B cell (primary cell): ENCODE measurements around the gene SEPTIN7. TPM values are rescaled to one million over a fixed set of nuclear protein-coding genes. Genes with fewer than 3 reads are reported as not detected.

Source experiments
- ATAC-seq: fragments of 200-7000 bp; cut with Tn5 transposase; one replicate; pipeline ENCODE4 v1.10.0; 2021; ENCODE audit warnings: low read depth, mild to moderate bottlenecking, moderate number of reproducible peaks, moderate library complexity
- CTCF ChIA-PET: fragments of 350-600 bp; sonication (Branson Sonifier 250); formaldehyde crosslinking; loops from one replicate; lab custom pipeline; 2021; ENCODE audit warnings: antibody characterized with exemption, inconsistent platforms; lab: Charles Lee
- POLR2A ChIA-PET: fragments of 350-600 bp; sonication (Branson Sonifier 250); formaldehyde crosslinking; loops from one replicate; lab custom pipeline; 2021; ENCODE audit warnings: antibody characterized with exemption; lab: Charles Lee
- DNase-seq: peaks from one replicate; pipeline ENCODE4 v3.0.0; 2013
- H2AFZ ChIP-seq: 2 replicates; pipeline ENCODE4 v1.6.1; 2012; ENCODE audit warnings: mild to moderate bottlenecking, low read depth, low read length; ENCODE audit not compliant: insufficient read depth, poor library complexity, severe bottlenecking
- H3K27ac ChIP-seq, 2 donors: 1 replicate in 1 of 2; 2 replicates in 1 of 2; pipeline ENCODE4 v1.5.1; 2012 to 2013; ENCODE audit warnings: low read length in 2 of 2, mild to moderate bottlenecking in 2 of 2, moderate library complexity in 1 of 2
- H3K27me3 ChIP-seq, 4 experiments: fragments of 200-600 bp in 1 of 4; sonication (generic) in 1 of 4; replicated peaks in 1 of 4; 1 replicate in 2 of 4; 2 replicates in 2 of 4; pipeline versions ENCODE4 v1.6.1 to v1.7.0; 2013 to 2016; ENCODE audit warnings: low read length in 3 of 4, mild to moderate bottlenecking in 2 of 4, mixed read lengths in 1 of 4, moderate library complexity in 1 of 4; ENCODE audit not compliant: insufficient read depth in 4 of 4, control insufficient read depth in 3 of 4; ENCODE audit errors: control extremely low read depth in 1 of 4
- H3K36me3 ChIP-seq, 2 experiments: replicated peaks in 1 of 2; 1 replicate in 1 of 2; 2 replicates in 1 of 2; pipeline versions ENCODE4 v1.6.1 to v1.7.1; 2013; ENCODE audit warnings: low read length in 1 of 2; ENCODE audit not compliant: insufficient read depth in 2 of 2, control insufficient read depth in 1 of 2; ENCODE audit errors: control extremely low read depth in 1 of 2, extremely low read depth in 1 of 2
- H3K4me1 ChIP-seq, 2 donors: fragments of 200-600 bp in 1 of 2; sonication (generic) in 1 of 2; 1 replicate in 1 of 2; 2 replicates in 1 of 2; pipeline versions ENCODE4 v1.5.1 to v1.6.1; 2013 to 2017; ENCODE audit warnings: low read length in 2 of 2; ENCODE audit not compliant: control insufficient read depth in 2 of 2, insufficient read depth in 2 of 2
- H3K4me2 ChIP-seq: replicated peaks from 2 replicates; pipeline ENCODE3; 2012; ENCODE audit warnings: mild to moderate bottlenecking, low read depth, low read length; ENCODE audit not compliant: poor library complexity, severe bottlenecking
- H3K4me3 ChIP-seq, 5 experiments: fragments of 200-600 bp in 1 of 5; sonication (generic) in 1 of 5; 1 replicate in 3 of 5; 2 replicates in 2 of 5; pipeline versions ENCODE4 v1.5.1 to v1.7.0; 2011 to 2016; ENCODE audit warnings: low read length in 4 of 5, mild to moderate bottlenecking in 4 of 5, low read depth in 2 of 5, control low read depth in 1 of 5, moderate library complexity in 1 of 5; ENCODE audit not compliant: insufficient read depth in 1 of 5; ENCODE audit errors: control extremely low read depth in 1 of 5, extremely low read depth in 1 of 5
- H3K79me2 ChIP-seq: fragments of 200-600 bp; sonication (generic); one replicate; pipeline ENCODE4 v1.6.0; 2016; ENCODE audit warnings: low read length; ENCODE audit not compliant: control insufficient read depth, insufficient read depth
- H3K9ac ChIP-seq: fragments of 200-600 bp; sonication (generic); 2 replicates; pipeline ENCODE4 v1.6.1; 2017; ENCODE audit warnings: mild to moderate bottlenecking, low read length, moderate library complexity
- H3K9me3 ChIP-seq, 3 donors: one replicate each; pipeline versions ENCODE4 v1.6.1 to v1.7.1; 2013; ENCODE audit warnings: low read length in 2 of 3; ENCODE audit not compliant: control insufficient read depth in 2 of 3, insufficient read depth in 1 of 3; ENCODE audit errors: control extremely low read depth in 1 of 3
- H4K20me1 ChIP-seq: 2 replicates; pipeline ENCODE4 v1.6.0; 2012; ENCODE audit warnings: mild to moderate bottlenecking, low read length; ENCODE audit not compliant: insufficient read depth, control insufficient read depth, poor library complexity, severe bottlenecking
- H3K27ac Mint-ChIP-seq: one replicate; pipeline ENCODE4 v1.8.0; 2021; ENCODE audit warnings: mixed read lengths
- H3K27me3 Mint-ChIP-seq: one replicate; pipeline ENCODE4 v1.8.0; 2021; ENCODE audit warnings: mixed read lengths
- H3K4me1 Mint-ChIP-seq: one replicate; pipeline ENCODE4 v1.8.0; 2021; ENCODE audit warnings: mixed read lengths
- H3K4me3 Mint-ChIP-seq: one replicate; pipeline ENCODE4 v1.8.0; 2021; ENCODE audit warnings: mixed read lengths
- H3K9me3 Mint-ChIP-seq: one replicate; pipeline ENCODE4 v1.8.0; 2022; ENCODE audit warnings: mixed read lengths; ENCODE audit not compliant: insufficient read depth
- EZH2 ChIP-seq: IDR thresholded peaks from 2 replicates; pipeline ENCODE4 v1.6.1; 2012; ENCODE audit warnings: borderline replicate concordance, low read depth, mild to moderate bottlenecking, moderate library complexity, low read length; ENCODE audit not compliant: insufficient read depth, poor library complexity, severe bottlenecking
- WGBS: methylation state at CpG from one replicate; pipeline ENCODE4 v1.1.5; 2013; ENCODE audit warnings: missing lambda C conversion rate; ENCODE audit not compliant: insufficient coverage; 5-methylcytosine and 5-hydroxymethylcytosine counted together
- intact Hi-C: fragments of 100-400 bp; cut with micrococcal nuclease; formaldehyde crosslinking; loops from one replicate; pipeline ENCODE4 v1.10.0; 2022
- polyA plus RNA-seq: library from polyadenylated mRNA; depleted of rRNA; stranded (reverse); fragments of >200 nt; gene quantifications from 2 replicates; pipeline ENCODE4 v1.2.3, GENCODE V29; 2012
- total RNA-seq, 2 donors: library from RNA; stranded (reverse); fragments of 120-200 nt in 1 of 2; gene quantifications; 1 replicate in 1 of 2; 2 replicates in 1 of 2; pipeline versions ENCODE4 v1.2.3 to v1.2.4, GENCODE V29; 2013 to 2022
- TF ChIP-seq, protein P1 (sequence below): fragments of 200-600 bp; IDR thresholded peaks from one replicate; pipeline ENCODE4 v1.8.0; 2022; ENCODE audit warnings: antibody characterized with exemption, mild to moderate bottlenecking

Gene SEPTIN7
- total and polyA plus RNA-seq, 2 donors (not counting 1 experiment from before 2014, with no cell fraction given), result 70.0 to 315 TPM

DNA sequence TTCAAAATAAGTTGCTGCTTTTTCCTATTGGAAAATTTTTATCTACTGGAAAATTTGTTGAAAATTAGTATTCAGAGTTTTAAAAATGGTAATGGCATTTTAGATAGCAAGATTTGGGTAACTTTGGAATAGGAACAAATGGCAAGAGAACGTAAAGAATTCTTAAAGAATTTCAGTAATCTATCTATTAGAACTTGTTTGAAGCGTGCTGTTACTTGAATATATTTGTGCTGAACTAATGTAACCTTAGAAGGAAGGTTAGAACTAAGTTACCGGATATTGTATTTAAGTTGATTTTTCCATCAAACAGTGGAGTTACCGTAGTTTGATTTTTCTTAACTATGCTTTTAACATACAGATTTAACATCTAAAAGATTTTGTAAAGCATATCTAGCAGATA, 25.9 kb downstream of the SEPTIN7 start:
- TF ChIP-seq, protein P1, sequence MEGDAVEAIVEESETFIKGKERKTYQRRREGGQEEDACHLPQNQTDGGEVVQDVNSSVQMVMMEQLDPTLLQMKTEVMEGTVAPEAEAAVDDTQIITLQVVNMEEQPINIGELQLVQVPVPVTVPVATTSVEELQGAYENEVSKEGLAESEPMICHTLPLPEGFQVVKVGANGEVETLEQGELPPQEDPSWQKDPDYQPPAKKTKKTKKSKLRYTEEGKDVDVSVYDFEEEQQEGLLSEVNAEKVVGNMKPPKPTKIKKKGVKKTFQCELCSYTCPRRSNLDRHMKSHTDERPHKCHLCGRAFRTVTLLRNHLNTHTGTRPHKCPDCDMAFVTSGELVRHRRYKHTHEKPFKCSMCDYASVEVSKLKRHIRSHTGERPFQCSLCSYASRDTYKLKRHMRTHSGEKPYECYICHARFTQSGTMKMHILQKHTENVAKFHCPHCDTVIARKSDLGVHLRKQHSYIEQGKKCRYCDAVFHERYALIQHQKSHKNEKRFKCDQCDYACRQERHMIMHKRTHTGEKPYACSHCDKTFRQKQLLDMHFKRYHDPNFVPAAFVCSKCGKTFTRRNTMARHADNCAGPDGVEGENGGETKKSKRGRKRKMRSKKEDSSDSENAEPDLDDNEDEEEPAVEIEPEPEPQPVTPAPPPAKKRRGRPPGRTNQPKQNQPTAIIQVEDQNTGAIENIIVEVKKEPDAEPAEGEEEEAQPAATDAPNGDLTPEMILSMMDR, result no peak
- no peak for TF ChIP-seq EZH2
- POLR2A ChIA-PET, result no interaction called here
- CTCF ChIA-PET, result interaction anchor here (1.2 kb wide), 1 partner anchor 117 kb away, joined by 4 read pairs; no protein-coding TSS in a partner anchor
- Histone ChIP-seq H4K20me1 (peaks cover 93% of the 10 kb centered on the region), H3K36me3 (peaks cover 2 to 11% of the 10 kb centered on the region in 2 experiments), H3K79me2 (peaks cover 99% of the 10 kb centered on the region), H3K4me1 (peaks cover 24 to 43% of the 10 kb centered on the region in 2 donors), H3K4me3 (no peak overlapping the region), H3K27ac (peak overlapping the region in 1 of 2 donors; percentile 29), H2AFZ (no peak overlapping the region), H3K9me3 (peaks cover 0 to 8% (median 0%) of the 10 kb centered on the region in 3 donors), H3K27me3 (no peaks in the 10 kb centered on the region), H3K9ac (no peak overlapping the region), H3K4me2 (no peak overlapping the region)
- DNase-seq (no peak), ATAC-seq (no peak)
- Mint-ChIP-seq H3K4me3 (no peak overlapping the region), H3K27me3 (no peaks in the 10 kb centered on the region), H3K4me1 (peaks cover 46% of the 10 kb centered on the region), H3K9me3 (no peaks in the 10 kb centered on the region), H3K27ac (no peak overlapping the region)
- no CpG with 5 or more reads among the region's 4 CpGs for WGBS
- intact Hi-C loops, result loop anchor here (2.0 kb wide), 1 partner anchor 24 kb away; no protein-coding TSS in a partner anchor

DNA sequence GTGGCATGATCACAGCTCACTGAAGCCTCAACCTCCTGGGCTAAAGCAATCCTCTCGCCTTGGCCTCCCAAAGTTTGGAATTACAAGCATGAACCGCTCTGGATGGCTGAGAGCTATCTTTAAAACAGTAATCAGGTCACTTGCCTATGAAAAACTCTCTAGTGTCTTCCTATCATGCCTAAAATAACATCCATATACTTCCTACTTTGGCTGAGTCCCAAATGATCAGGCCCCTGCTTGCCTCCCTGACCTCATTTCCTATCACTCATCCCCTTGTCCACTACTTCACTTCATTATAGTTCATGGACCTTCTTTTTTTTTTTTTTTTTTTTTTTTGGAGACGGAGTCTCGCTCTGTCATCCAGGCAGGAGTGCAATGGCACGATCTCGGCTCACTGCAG, 28.0 kb downstream of the SEPTIN7 start:
- intact Hi-C loops, result no loop called here
- H2AFZ ChIP-seq, result no peak overlapping the region
- H3K27me3 Mint-ChIP-seq, result no peaks in the 10 kb centered on the region
- ChIA-PET POLR2A (no interaction called here), CTCF (no interaction called here)
- TF ChIP-seq EZH2, result no peak
- TF ChIP-seq, protein P1, result no peak
- WGBS, result 98% methylated on average over 5 of the region's 6 CpGs
- no peaks in the 10 kb centered on the region for H3K9me3 ChIP-seq
- H3K4me1 ChIP-seq, result peaks cover 11 to 36% of the 10 kb centered on the region in 2 donors
- H3K9ac ChIP-seq, result no peak overlapping the region
- H3K4me3 ChIP-seq, result no peak overlapping the region
- H3K4me3 Mint-ChIP-seq, result no peak overlapping the region
- peaks cover 80% of the 10 kb centered on the region for H4K20me1 ChIP-seq
- H3K27me3 ChIP-seq, result no peaks in the 10 kb centered on the region
- ATAC-seq, result no peak
- H3K9me3 Mint-ChIP-seq, result no peaks in the 10 kb centered on the region
- no peak for DNase-seq
- H3K4me1 Mint-ChIP-seq, result peaks cover 51% of the 10 kb centered on the region
- no peak overlapping the region for H3K27ac ChIP-seq
- peaks cover 7 to 23% of the 10 kb centered on the region in 2 experiments for H3K36me3 ChIP-seq
- H3K4me2 ChIP-seq, result no peak overlapping the region
- H3K27ac Mint-ChIP-seq, result peak overlapping the region; percentile 11
- peaks cover 99% of the 10 kb centered on the region for H3K79me2 ChIP-seq
